SK-N-SH (cell line): ENCODE results near the gene ANKH. TPM values are rescaled to one million over a fixed set of nuclear protein-coding genes. Genes with fewer than 3 reads are reported as not detected.
"Not testable (repeated sequence)": the region's sequence is repeated elsewhere in the genome, so short reads cannot be mapped to it uniquely, and the experiment has no call there.

Experiments
- CTCF ChIA-PET: fragments of 300-600, 350-600 bp; formaldehyde crosslinking; extraction: SDS; loops from one replicate; lab custom pipeline; 2021; lab: Yijun Ruan, JAX
- POLR2A ChIA-PET: fragments of 350-600 bp; sonication (Branson Sonifier 250); formaldehyde crosslinking; extraction: SDS; loops from one replicate; lab custom pipeline; 2020; ENCODE audit warnings: antibody characterized with exemption, inconsistent platforms; lab: Yijun Ruan, JAX
- DNase-seq: peaks from one replicate; pipeline ENCODE4 v3.0.0; 2012
- H2AFZ ChIP-seq: fragments of 200-600 bp; sonication (generic); 2 replicates; pipeline ENCODE4 v1.8.1; 2016; ENCODE audit warnings: antibody characterized with exemption, mild to moderate bottlenecking, low read depth
- H3F3A ChIP-seq: fragments of 200-600 bp; sonication (generic); replicated peaks from 2 replicates; pipeline ENCODE3; 2016; ENCODE audit warnings: antibody characterized with exemption, mild to moderate bottlenecking; ENCODE audit not compliant: insufficient read depth
- H3K27ac ChIP-seq, 2 experiments: fragments of 200-500 bp in 1 of 2; fragments of 200-600 bp in 1 of 2; sonication (Bioruptor generic) in 1 of 2; sonication (generic), shearing (Covaris generic) in 1 of 2; 2 replicates each; pipeline versions ENCODE4 v1.5.1 to v1.6.1; 2014 to 2016; ENCODE audit warnings: low read depth in 2 of 2, inconsistent platforms in 1 of 2, low read length in 1 of 2, mild to moderate bottlenecking in 1 of 2, mixed read lengths in 1 of 2
- H3K27me3 ChIP-seq: fragments of 200-600 bp; sonication (generic), shearing (Covaris generic); 2 replicates; pipeline ENCODE4 v1.6.1; 2016; ENCODE audit warnings: mixed run types; ENCODE audit not compliant: insufficient read depth
- H3K36me3 ChIP-seq, 2 experiments: fragments of 200-500 bp in 1 of 2; fragments of 200-600 bp in 1 of 2; sonication (Bioruptor generic) in 1 of 2; sonication (generic) in 1 of 2; replicated peaks in 1 of 2; 2 replicates each; pipeline versions ENCODE3 to v1.5.1; 2014 to 2016; ENCODE audit warnings: low read length in 1 of 2, mild to moderate bottlenecking in 1 of 2; ENCODE audit not compliant: insufficient read depth in 2 of 2, control insufficient read depth in 1 of 2
- H3K4me1 ChIP-seq, 2 experiments: fragments of 200-500 bp in 1 of 2; fragments of 200-600 bp in 1 of 2; sonication (Bioruptor generic) in 1 of 2; sonication (generic), shearing (Covaris generic) in 1 of 2; 2 replicates each; pipeline versions ENCODE4 v1.5.1 to v1.6.1; 2014 to 2016; ENCODE audit warnings: low read depth in 1 of 2, low read length in 1 of 2, mixed run types in 1 of 2; ENCODE audit not compliant: insufficient read depth in 2 of 2, control insufficient read depth in 1 of 2
- H3K4me2 ChIP-seq: fragments of 200-600 bp; sonication (generic), shearing (Covaris generic); 2 replicates; pipeline ENCODE4 v1.6.1; 2017; ENCODE audit warnings: mixed run types
- H3K4me3 ChIP-seq, 2 experiments: fragments of 200-500 bp in 1 of 2; fragments of 200-600 bp in 1 of 2; sonication (Bioruptor generic) in 1 of 2; sonication (generic), shearing (Covaris generic) in 1 of 2; 2 replicates each; pipeline versions ENCODE4 v1.5.1 to v1.8.1; 2014 to 2016; ENCODE audit warnings: low read depth in 2 of 2, inconsistent platforms in 1 of 2, low read length in 1 of 2, mild to moderate bottlenecking in 1 of 2, mixed read lengths in 1 of 2, moderate library complexity in 1 of 2
- H3K79me2 ChIP-seq: fragments of 200-600 bp; sonication (generic); 2 replicates; pipeline ENCODE4 v1.8.1; 2017; ENCODE audit warnings: mild to moderate bottlenecking; ENCODE audit not compliant: insufficient read depth
- H3K9ac ChIP-seq: fragments of 200-600 bp; sonication (generic); 2 replicates; pipeline ENCODE4 v1.6.1; 2017; ENCODE audit warnings: mixed run types
- H3K9me2 ChIP-seq: fragments of 200-600 bp; sonication (generic); 2 replicates; pipeline ENCODE4 v1.6.1; 2017; ENCODE audit warnings: mixed run types
- H3K9me3 ChIP-seq: fragments of 200-600 bp; sonication (generic); 2 replicates; pipeline ENCODE4 v1.6.1; 2017; ENCODE audit warnings: mixed run types, mild to moderate bottlenecking, moderate library complexity
- H4K20me1 ChIP-seq: fragments of 200-600 bp; sonication (generic); 2 replicates; pipeline ENCODE4 v1.6.1; 2017; ENCODE audit warnings: mild to moderate bottlenecking, mixed run types; ENCODE audit not compliant: insufficient read depth
- CHD2 ChIP-seq: fragments of 150-350 bp; IDR thresholded peaks from 2 replicates; pipeline ENCODE4 v1.6.1; 2018; ENCODE audit warnings: low read length; ENCODE audit not compliant: partially characterized antibody
- ELF1 ChIP-seq: IDR thresholded peaks from 2 replicates; pipeline ENCODE4 v1.4.0; 2012
- EP300 ChIP-seq, 2 experiments: IDR thresholded peaks; 2 replicates each; pipeline versions ENCODE4 v1.4.0 to v1.6.1; 2012; ENCODE audit warnings: borderline replicate concordance in 1 of 2, low read depth in 1 of 2, low read length in 1 of 2
- GATA2 ChIP-seq: sonication (generic); formaldehyde crosslinking; IDR thresholded peaks from 2 replicates; pipeline ENCODE4 v1.5.0; 2020; ENCODE audit warnings: mild to moderate bottlenecking, missing genetic modification reagents
- RCOR1 ChIP-seq: fragments of 150-350 bp; IDR thresholded peaks from 2 replicates; pipeline ENCODE4 v1.6.1; 2017; ENCODE audit warnings: antibody characterized with exemption, low read length
- TCF12 ChIP-seq: IDR thresholded peaks from 2 replicates; pipeline ENCODE4 v1.4.0; 2012
- WGBS: methylation state at CpG from one replicate; pipeline ENCODE4 v1.1.6; 2017; ENCODE audit warnings: low lambda C conversion rate; 5-methylcytosine and 5-hydroxymethylcytosine counted together
- polyA plus RNA-seq, 3 experiments: library from polyadenylated mRNA; depleted of rRNA; stranded (reverse); fragments of >200 nt; gene quantifications; 2 replicates each; pipeline ENCODE4 v1.2.3, GENCODE V29; 2012
- TF ChIP-seq, protein P1 (sequence below): fragments of 200-600 bp; sonication (generic); IDR thresholded peaks from 2 replicates; pipeline ENCODE4 v1.6.1; 2017; ENCODE audit warnings: antibody characterized with exemption, mild to moderate bottlenecking, moderate library complexity
- TF ChIP-seq, protein P2 (sequence below): IDR thresholded peaks from 2 replicates; pipeline ENCODE4; 2012
- TF ChIP-seq, protein P3 (sequence below): IDR thresholded peaks from 2 replicates; pipeline ENCODE4 v1.4.0; 2012; ENCODE audit warnings: low read depth

The ANKH gene
- polyA plus RNA-seq, 1 of the 3 experiments (the other 2 are of a cell fraction): 22.0 TPM

DNA sequence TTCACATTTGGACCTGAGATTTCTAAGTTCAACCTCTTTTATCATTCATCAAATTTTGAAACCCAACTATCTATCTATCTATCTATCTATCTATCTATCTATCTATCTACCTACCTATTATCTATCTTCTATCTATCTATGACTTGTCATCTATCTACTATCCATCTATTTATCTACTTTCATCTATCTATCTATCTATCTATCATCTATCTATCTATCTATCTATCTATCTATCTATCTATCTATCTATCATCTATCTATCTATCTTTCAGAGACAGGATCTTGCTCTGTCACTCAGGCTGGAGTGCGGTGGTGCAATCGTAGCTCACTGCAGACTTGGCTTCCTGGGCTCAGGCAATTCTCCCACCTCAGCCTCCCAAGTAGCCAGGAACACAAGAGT, 47.5 kb upstream of the ANKH start:
- H4K20me1 ChIP-seq, CTCF ChIA-PET: not testable (repeated sequence)

DNA sequence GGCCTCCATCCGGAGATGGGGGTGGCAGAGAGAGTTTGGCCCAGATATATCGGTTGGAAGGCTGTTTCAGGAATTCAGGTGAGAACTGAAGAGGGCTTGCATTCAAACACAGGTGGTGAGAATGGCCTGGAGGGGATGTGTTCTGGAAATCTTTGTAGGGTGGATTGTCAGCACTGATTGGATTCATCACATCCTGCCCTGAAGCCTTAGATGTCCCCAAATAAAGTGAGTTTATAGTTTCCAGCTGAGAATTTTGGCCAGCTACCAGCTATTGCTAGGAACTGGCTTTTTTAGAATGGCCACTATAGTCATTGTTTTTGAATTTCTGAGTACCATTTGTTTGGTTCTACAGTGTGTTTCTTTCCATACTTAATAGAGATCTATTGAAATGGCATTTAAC, 46.1 kb upstream of the ANKH start:
- Histone ChIP-seq H3K4me2 (no peak overlapping the region), H3K27me3 (no peaks in the 10 kb centered on the region), H3K27ac (no peak overlapping the region), H3K4me3 (no peak overlapping the region), H3K36me3 (no peaks in the 10 kb centered on the region), H3K9me3 (no peaks in the 10 kb centered on the region), H3K9ac (no peak overlapping the region), H2AFZ (no peak overlapping the region), H4K20me1 (no peaks in the 10 kb centered on the region), H3F3A (peaks cover 25% of the 10 kb centered on the region), H3K79me2 (no peaks in the 10 kb centered on the region), H3K9me2 (no peaks in the 10 kb centered on the region), H3K4me1 (peaks cover 15 to 17% of the 10 kb centered on the region in 2 experiments)
- peak; percentile 44 for DNase-seq
- ChIA-PET CTCF (interaction anchor here (1.6 to 1.7 kb wide), 2 partner anchors 12 to 24 kb away, joined by 4 to 5 read pairs; no protein-coding TSS in a partner anchor), POLR2A (no interaction called here)
- 14% methylated on average over 2 of the region's 2 CpGs for WGBS
- TF ChIP-seq CHD2 (peak; percentile 53), GATA2 (CRISPR knock-in tag) (0 out of 2 replicates have a peak, but pooled peaks have one; percentile 22), EP300 (IDR thresholded peaks at IDR 0.05; ENCODE audit: borderline replicate concordance in 1 of 2, low read depth in 1 of 2, low read length in 1 of 2) (peak in 1 of 2 experiments; percentile 83; a peak in 1 of 4 replicates), TCF12 (peak; percentile 63; the same call in 1 of the 2 replicates), RCOR1 (peak; percentile 92), ELF1 (no peak)
- TF ChIP-seq, protein P1, sequence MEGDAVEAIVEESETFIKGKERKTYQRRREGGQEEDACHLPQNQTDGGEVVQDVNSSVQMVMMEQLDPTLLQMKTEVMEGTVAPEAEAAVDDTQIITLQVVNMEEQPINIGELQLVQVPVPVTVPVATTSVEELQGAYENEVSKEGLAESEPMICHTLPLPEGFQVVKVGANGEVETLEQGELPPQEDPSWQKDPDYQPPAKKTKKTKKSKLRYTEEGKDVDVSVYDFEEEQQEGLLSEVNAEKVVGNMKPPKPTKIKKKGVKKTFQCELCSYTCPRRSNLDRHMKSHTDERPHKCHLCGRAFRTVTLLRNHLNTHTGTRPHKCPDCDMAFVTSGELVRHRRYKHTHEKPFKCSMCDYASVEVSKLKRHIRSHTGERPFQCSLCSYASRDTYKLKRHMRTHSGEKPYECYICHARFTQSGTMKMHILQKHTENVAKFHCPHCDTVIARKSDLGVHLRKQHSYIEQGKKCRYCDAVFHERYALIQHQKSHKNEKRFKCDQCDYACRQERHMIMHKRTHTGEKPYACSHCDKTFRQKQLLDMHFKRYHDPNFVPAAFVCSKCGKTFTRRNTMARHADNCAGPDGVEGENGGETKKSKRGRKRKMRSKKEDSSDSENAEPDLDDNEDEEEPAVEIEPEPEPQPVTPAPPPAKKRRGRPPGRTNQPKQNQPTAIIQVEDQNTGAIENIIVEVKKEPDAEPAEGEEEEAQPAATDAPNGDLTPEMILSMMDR: no peak

More for the DNA sequence above, 47.5 kb upstream of the ANKH start:
- H3K9me2 ChIP-seq, H3K79me2 ChIP-seq, H3K27ac ChIP-seq, POLR2A ChIA-PET, H3K9me3 ChIP-seq, H3K4me2 ChIP-seq, H3K27me3 ChIP-seq, H3K36me3 ChIP-seq, DNase-seq, H2AFZ ChIP-seq, H3K9ac ChIP-seq, H3K4me3 ChIP-seq: not testable (repeated sequence)
- 87% methylated on average over 2 of the region's 2 CpGs for WGBS
- Histone ChIP-seq H3F3A (peaks cover 25% of the 10 kb centered on the region), H3K4me1 (peaks cover 13 to 17% of the 10 kb centered on the region in 2 experiments)

DNA sequence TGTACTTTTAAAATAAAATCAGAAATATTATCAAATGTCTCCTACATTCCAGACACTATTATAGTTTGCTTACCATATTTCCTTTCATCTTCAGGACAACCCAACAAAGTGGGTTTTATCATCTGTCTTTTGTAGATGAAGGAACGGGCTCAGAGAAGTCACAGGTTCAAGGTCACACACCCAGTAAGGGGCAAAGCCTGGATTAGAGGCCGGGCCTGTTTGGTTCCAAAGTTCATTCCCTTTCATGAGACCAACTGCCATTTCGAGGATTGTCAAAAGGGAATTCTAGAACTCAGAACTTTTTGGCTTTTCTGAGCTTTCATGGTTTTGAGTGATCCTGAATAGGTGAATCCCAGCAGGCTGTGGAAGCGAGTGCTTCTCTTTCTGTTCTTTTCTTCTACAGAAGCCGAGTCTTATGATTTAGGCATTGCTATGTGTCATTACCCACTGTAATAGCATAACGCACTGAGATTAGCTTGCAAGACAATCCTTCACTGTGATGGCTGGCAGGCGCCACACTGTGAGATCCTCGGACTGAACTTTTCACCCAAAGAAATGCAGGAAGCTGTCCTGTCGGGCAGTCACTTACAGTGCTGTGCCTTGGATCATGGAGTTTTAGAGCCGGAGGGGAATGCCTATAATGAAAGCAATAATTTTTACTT, 43.8 kb upstream of the ANKH start:
- TF ChIP-seq, protein P2, sequence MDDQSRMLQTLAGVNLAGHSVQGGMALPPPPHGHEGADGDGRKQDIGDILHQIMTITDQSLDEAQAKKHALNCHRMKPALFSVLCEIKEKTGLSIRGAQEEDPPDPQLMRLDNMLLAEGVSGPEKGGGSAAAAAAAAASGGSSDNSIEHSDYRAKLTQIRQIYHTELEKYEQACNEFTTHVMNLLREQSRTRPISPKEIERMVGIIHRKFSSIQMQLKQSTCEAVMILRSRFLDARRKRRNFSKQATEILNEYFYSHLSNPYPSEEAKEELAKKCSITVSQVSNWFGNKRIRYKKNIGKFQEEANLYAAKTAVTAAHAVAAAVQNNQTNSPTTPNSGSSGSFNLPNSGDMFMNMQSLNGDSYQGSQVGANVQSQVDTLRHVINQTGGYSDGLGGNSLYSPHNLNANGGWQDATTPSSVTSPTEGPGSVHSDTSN: 0 out of 2 replicates have a peak, but pooled peaks have one; percentile 26
- TF ChIP-seq, protein P3, sequence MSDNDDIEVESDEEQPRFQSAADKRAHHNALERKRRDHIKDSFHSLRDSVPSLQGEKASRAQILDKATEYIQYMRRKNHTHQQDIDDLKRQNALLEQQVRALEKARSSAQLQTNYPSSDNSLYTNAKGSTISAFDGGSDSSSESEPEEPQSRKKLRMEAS: no peak
- H3K79me2 ChIP-seq: no peaks in the 10 kb centered on the region
- CTCF ChIA-PET: no interaction called here
- H3K9ac ChIP-seq: peak overlapping the region; percentile 50; the same call in 1 of the 2 replicates
- H3K4me2 ChIP-seq: peak overlapping the region; percentile 56
- no peaks in the 10 kb centered on the region for H3K27me3 ChIP-seq
- H3K4me1 ChIP-seq: peaks cover 15 to 17% of the 10 kb centered on the region in 2 experiments
- 73% methylated on average over 10 of the region's 10 CpGs for WGBS
- H3K4me3 ChIP-seq: no peak overlapping the region
- no peaks in the 10 kb centered on the region for H4K20me1 ChIP-seq
- no peak overlapping the region for H2AFZ ChIP-seq
- no peaks in the 10 kb centered on the region for H3K9me3 ChIP-seq
- POLR2A ChIA-PET: no interaction called here
- no peak for DNase-seq
- peaks cover 25% of the 10 kb centered on the region for H3F3A ChIP-seq
- H3K27ac ChIP-seq: peak overlapping the region; percentile 9 to 87; a peak in 3 of 4 replicates
- H3K9me2 ChIP-seq: no peaks in the 10 kb centered on the region
- no peaks in the 10 kb centered on the region for H3K36me3 ChIP-seq
